H7 (cell line): ENCODE measurements around the gene LRP3. TPM values are rescaled to one million over a fixed set of nuclear protein-coding genes. Genes with fewer than 3 reads are reported as not detected.
"Not testable (repeated sequence)": the region's sequence is repeated elsewhere in the genome, so short reads cannot be mapped to it uniquely, and the experiment has no call there.

Experiments used
- DNase-seq: peaks from one replicate; pipeline ENCODE4 v3.0.0; 2012
- H3K27me3 ChIP-seq: 2 replicates; pipeline ENCODE4 v1.6.0; 2011; ENCODE audit warnings: mild to moderate bottlenecking, low read length; ENCODE audit not compliant: control insufficient read depth, insufficient read depth
- H3K36me3 ChIP-seq: replicated peaks from 2 replicates; pipeline ENCODE4 v1.5.1; 2011; ENCODE audit warnings: low read length; ENCODE audit not compliant: control insufficient read depth, insufficient read depth
- H3K4me3 ChIP-seq: 2 replicates; pipeline ENCODE4 v1.5.1; 2011; ENCODE audit warnings: low read depth, mild to moderate bottlenecking, control low read depth, low read length, moderate library complexity; ENCODE audit not compliant: insufficient read depth
- total RNA-seq: library from RNA; depleted of rRNA; stranded (reverse); fragments of >200 nt; shearing (Covaris generic); gene quantifications from 2 replicates; pipeline ENCODE4 v1.2.3, GENCODE V29; 2014

LRP3 gene
- total RNA-seq, 1 experiment from 2014 or later: 57.7 TPM

DNA sequence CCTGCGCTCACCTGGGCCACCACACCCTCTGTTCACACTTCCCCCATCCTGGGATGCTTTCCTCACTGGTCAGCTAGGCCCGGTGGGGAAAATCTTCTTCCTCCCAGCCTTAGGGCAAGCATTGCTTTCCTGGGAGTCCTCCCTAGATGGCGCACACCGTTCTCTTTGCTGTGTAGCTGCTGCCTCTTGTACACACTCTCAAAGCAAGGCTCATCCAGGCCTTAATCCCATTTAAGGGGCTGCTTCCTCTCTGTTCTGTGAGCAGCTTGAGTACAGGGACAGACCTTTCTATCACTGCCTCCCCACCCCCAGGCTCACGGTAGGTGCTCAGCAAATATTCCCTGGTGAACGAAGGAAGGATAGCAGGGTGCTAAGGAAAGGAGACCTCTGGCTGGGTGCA, 20.5 kb downstream of the LRP3 start:
- no peaks in the 10 kb centered on the region for H3K27me3 ChIP-seq
- no peak overlapping the region for H3K4me3 ChIP-seq
- DNase-seq: peak; percentile 89
- no peaks in the 10 kb centered on the region for H3K36me3 ChIP-seq

DNA sequence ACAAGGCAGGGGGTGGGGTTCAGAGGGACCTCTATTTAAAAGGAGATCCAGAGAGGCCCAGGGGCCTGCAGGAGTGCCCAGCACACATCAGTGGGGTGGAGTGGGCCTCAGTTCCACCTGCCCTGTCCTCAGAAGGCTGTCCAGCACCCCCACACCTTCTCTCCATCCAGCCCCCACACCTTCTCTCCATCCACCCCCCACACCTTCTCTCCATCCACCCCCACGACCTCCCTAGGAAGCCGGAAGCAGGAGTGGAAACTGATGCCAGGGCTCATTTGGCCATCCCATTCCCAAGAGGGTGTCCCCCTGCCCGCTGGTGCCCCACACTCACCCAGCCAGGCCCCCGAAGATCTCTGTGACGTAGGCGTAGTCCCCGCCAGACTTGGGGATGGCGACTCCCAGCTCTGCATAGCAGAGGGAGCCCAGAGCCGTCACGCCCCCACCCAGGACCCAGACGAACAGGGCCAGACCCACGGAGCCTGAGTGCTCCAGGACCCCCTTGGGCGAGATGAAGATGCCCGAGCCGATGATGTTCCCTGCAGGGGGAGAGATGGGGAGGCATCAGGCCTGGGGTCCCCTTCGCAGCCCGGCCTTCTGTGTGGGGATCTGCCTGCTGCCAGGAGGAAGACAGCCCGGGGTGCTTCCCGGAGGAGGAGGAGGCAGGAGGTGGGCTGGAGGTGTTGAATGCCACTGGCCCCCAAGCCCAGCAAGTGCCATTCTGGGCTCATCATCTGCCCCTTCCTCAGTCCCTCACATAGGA, 21.5 kb downstream of the LRP3 start:
- Histone ChIP-seq H3K27me3 (no peaks in the 10 kb centered on the region), H3K36me3 (no peaks in the 10 kb centered on the region), H3K4me3 (no peak overlapping the region)
- no peak for DNase-seq

DNA sequence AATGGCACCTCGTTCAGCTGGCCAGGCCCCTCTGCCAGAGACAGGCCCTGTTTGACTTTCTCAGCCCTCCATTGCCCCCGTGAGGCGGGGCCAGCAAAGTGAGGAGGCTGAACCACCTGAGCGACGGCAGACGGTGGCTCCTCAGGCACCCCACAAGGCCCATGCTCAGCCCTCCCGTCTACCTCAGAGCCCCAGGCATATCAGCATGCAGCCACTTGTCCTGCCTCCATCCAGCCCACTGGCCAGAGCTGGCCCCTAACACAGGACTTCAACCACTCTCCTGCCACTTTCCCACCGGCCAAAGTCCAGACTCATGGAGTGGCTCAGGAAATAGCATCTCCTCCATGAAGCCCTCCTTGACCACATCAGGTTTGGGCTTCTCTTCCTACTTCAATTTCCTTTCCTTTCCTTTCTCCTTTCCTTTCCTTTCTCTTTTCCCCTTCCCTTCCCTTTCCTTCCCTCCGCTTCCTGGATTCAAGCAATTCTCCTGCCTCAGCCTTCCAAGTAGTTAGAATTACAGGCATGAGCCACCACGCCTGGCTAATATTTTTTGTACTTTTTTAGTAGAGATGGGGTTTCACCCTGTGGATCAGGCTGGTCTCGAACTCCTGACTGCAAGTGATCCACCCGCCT, 22.2 kb downstream of the LRP3 start:
- H3K27me3 ChIP-seq: no peaks in the 10 kb centered on the region
- no peak overlapping the region for H3K4me3 ChIP-seq
- H3K36me3 ChIP-seq: no peaks in the 10 kb centered on the region
- DNase-seq: peak; percentile 89

DNA sequence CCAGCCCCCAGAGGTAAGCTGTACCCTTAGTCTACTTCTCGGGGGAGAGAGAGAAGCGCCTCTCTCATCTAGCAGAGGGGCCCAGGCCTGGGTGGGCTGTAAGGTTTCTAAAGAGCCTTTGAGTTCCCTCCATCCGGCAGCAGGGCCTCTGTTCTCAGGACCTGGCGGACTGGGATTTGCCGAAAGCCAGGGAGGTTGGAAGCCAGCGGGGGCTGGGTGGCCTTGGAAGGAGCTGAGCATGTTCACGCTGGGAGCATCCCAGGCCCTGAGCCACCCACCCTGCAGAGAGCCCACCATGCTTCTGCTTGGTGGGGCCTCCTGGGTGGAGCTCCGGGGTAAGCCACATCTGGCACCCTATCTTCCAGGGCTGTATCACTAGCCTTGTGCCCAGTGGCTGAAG, 23.8 kb downstream of the LRP3 start:
- Histone ChIP-seq H3K4me3 (no peak overlapping the region), H3K36me3 (no peaks in the 10 kb centered on the region), H3K27me3 (no peaks in the 10 kb centered on the region; the same call in 1 of the 2 replicates)
- DNase-seq: no peak

DNA sequence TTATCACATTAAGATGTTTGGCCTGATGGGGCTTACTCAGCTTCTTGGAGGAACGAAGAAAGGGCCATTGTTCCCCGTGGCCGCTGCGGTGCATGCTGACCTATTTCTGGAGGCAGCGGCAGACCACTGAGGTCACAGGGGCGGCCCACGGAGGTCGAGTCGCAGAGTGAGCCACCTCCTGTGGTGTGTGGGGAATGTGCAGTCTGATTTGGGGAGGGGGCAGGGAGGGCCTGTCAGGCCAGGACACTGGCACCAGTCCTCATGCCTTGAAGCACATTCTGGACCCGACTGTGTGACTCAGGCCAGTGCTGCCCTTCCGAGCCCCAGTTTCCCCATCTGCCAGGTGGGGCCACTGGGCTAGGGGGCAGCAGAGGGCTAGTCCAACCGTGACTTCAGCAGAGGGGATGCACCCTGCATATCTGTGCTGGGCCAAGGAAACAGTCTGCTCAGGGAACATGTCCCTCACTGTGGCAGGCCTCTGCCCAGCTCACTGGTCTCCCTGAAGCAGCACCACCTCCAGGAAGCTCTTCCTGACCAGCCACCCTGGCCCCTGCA, 25.2 kb downstream of the LRP3 start:
- no peaks in the 10 kb centered on the region for H3K36me3 ChIP-seq
- H3K27me3 ChIP-seq: peaks cover 5% of the 10 kb centered on the region
- DNase-seq: peak; percentile 89
- H3K4me3 ChIP-seq: no peak overlapping the region

DNA sequence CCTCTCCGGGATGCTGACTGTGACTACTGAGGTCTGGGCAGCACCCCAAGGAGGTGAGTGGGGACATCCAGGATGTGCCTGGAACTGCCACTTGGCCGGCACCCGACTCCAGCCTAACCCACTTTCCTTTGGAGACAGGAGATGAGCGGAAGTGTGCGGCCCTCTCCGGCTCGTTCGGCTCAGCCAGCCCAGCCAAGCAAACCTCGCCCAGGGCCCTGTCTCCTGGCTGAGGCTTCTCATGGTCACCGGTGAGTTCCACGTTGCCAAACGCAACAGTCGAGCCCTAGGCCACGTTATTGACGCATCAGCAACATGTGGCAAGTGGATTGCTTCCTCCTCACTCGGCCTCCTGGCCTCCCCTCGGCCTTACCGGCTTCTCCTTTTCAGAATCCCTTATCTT, 26.0 kb downstream of the LRP3 start:
- Histone ChIP-seq H3K36me3 (no peaks in the 10 kb centered on the region), H3K27me3 (peaks cover 13% of the 10 kb centered on the region), H3K4me3 (no peak overlapping the region)
- no peak for DNase-seq

DNA sequence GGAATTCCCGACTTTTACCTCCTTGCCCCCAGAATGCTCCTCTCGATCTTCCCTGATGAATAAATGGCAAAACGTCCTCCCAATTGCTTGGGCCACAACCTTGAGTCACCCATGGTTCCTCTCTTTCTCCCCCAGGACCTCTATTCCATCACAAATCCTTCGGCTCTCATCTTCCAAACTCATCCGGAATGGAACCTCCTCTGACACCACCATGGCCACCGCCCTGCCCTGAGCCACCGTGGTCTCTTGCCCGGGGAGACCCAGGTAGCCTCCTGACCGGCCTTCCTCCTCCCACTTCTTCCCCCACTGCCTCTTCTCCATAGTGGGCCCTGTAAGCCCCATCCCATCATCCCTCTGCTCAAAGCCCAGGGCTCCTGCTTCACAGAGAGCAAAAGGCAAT, 26.6 kb downstream of the LRP3 start:
- H3K36me3 ChIP-seq: no peaks in the 10 kb centered on the region
- no peak for DNase-seq
- H3K27me3 ChIP-seq: peaks cover 17% of the 10 kb centered on the region
- no peak overlapping the region for H3K4me3 ChIP-seq

DNA sequence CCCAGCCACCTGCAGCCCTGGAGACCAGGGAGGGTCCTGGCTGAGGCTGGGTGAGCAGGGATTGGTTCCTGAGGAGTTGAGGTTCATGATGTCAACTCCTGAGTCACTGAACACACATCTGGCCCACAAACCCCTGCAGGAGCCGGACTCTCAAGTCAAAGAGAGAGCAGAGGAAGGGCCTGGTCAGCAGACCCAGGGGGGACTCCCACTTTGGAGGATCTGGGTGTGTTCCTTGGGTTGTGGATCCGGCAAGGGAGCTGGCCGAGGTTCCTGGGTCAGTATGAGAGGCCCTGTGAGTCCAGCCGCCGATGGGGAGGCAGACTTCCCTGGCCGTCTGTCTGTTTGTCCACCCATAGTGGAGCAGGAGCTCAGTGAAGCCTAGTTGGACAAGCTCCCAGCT, 27.5 kb downstream of the LRP3 start:
- no peak for DNase-seq
- peaks cover 26% of the 10 kb centered on the region for H3K27me3 ChIP-seq
- H3K4me3 ChIP-seq: no peak overlapping the region
- no peaks in the 10 kb centered on the region for H3K36me3 ChIP-seq

DNA sequence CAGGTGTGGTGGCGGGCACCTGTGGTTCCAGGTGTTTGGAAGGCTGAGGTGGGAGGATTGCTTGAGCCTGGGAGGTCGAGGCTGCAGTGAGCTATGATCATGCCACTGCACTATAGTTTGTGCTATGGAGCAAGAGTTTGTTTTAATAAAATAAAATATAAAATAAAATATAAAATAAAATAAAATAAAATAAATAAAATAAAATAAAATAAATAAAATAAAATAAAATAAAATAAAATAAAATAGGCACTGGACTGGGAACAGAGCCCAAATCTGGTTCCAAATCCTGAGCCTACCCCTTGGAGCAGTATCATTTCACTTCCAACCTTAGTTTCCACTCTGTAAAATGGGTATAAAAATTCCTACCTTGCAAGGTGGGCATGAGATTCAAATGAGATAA, 28.1 kb downstream of the LRP3 start:
- not testable (repeated sequence) for DNase-seq, H3K36me3 ChIP-seq, H3K4me3 ChIP-seq
- peaks cover 31% of the 10 kb centered on the region for H3K27me3 ChIP-seq

DNA sequence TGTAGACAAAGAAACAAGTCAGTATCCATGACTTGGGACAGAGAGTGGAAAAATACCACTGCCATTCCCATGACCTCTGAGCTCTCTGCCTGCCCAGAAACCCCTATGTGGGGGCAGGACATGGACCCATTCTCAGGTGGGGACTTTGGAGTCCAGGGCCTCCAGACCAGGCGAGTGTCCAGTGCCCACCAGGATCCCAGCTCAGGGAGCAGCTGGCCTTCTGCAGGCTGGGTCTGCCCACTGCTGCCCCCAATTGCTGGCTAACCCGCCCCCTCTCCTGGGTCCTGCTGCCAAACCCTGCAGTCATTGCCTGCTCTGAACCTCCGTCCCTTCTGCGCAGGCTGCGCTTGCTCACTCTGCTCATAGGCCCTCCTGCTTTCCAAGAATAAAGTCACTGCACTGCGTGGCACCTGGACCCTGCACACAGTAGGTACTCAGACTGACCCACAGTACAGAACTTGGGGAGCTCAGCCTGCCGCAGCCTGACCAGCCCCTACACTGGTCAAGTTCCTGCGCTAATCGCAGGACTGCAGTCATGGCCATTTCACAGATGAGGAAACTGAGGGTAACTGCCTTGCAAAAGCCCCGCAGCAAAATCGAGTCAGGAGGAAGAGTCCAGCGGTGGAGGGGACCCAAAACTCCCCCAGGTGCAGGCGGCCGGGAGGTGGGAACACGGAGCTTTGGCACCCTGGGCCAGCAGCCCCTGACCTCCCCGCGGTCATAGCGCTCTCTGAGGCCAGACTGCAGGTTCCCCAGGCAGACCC, 30.7 kb downstream of the LRP3 start:
- Histone ChIP-seq H3K36me3 (no peaks in the 10 kb centered on the region), H3K27me3 (peaks cover 33% of the 10 kb centered on the region), H3K4me3 (peak overlapping the region; percentile 51)
- no peak for DNase-seq

DNA sequence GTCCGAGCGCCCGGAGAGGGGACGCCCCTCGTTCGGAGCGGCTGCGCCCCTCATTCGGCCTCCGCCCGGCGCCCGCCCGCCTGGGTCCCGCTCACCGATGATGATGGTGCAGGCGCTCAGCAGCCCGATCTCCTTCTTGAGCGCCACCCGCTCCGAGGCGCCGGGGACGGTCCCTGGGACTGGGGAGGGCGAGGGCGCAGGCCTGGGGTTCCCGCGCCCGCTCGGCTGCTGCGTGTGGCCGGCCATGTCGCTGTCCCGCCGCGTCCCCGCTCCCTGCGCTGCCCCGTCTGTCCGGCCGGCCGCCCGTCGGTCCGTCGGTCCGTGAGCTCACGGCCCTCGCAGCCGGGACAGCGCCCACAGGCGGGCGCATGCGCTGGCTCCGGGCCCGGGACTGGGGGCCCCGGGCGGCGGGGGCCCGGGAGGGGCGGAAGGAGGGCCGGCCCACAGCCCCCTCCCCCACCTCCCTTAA, 31.4 kb downstream of the LRP3 start, which contains the start of gene SLC7A10:
TSS of gene SLC7A10 (minus strand) at position 393 of the 469 bp plus-strand sequence. CDS start at position 246, 147 bp downstream.
- Histone ChIP-seq H3K4me3 (peak within 1 kb of the TSS; percentile 51), H3K36me3 (no peaks in the 10 kb centered on the region), H3K27me3 (peaks cover 33% of the 10 kb centered on the region)
- DNase-seq: peak; percentile 96

DNA sequence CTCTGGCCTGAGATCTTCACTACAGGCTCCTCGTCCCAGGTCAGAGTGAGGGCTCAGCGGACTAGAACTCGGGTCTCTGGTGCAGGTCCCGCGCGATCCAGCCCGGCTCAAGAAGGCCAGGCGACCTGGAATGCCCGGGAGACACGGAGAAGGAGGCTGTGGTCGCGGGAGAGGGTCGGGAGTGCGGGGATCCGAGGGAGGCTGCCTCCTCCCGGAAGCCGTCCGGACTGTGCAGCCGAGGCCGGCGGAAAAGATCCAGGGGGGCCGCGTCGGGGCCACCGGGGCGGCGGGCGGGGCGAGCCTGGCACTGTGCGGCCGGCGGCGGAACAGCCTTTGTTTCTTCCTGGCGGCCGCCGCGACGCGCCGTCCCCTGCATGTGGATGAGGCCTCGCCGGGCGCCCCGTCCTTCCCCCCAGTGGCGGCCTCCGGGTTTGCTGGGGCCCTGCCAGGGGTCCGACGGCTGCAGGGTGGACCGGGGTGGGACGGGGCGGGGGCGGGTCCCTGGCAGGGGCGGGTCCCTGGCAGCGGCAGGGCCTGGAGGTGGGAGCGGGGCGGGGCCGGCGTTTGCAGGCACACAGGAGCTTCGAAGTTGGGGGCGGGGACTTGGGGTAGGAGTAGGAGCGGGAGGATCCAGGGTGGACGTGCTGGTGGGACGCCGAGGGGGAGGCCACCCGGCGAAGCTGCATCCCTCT, 32.6 kb downstream of the LRP3 start:
- peak overlapping the region; percentile 51 for H3K4me3 ChIP-seq
- DNase-seq: peak; percentile 97
- no peaks in the 10 kb centered on the region for H3K36me3 ChIP-seq
- H3K27me3 ChIP-seq: peaks cover 33% of the 10 kb centered on the region

DNA sequence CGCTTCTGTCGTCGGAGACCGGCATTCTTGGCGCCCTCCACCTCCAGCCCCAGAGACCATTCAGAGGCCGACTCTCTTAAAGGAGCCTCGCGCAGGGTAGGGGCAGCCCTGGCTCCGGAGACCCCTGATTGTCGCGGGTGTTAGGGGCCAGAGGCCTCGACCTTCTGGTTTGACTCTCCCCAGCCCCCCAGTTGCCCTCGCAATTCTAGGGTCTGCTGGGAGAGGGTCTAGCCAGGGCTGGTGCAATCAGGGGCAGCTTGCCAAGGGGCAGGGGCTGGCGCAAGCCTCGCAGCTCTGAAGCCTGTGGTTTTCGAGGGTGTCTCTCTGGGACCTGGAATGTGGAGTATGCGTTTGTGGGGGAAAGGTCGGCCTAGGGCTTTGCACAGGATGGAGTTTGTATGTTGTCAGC, 33.1 kb downstream of the LRP3 start:
- H3K4me3 ChIP-seq: peak overlapping the region; percentile 37
- peak; percentile 77 for DNase-seq
- H3K27me3 ChIP-seq: peaks cover 33% of the 10 kb centered on the region

More for the DNA sequence above, 33.1 kb downstream of the LRP3 start:
- H3K36me3 ChIP-seq: no peaks in the 10 kb centered on the region
